ENCODE results near the gene DYTN.
"Not testable (repeated sequence)": the region's sequence is repeated elsewhere in the genome, so short reads cannot be mapped to it uniquely, and the experiment has no call there.

DYTN gene, protein sequence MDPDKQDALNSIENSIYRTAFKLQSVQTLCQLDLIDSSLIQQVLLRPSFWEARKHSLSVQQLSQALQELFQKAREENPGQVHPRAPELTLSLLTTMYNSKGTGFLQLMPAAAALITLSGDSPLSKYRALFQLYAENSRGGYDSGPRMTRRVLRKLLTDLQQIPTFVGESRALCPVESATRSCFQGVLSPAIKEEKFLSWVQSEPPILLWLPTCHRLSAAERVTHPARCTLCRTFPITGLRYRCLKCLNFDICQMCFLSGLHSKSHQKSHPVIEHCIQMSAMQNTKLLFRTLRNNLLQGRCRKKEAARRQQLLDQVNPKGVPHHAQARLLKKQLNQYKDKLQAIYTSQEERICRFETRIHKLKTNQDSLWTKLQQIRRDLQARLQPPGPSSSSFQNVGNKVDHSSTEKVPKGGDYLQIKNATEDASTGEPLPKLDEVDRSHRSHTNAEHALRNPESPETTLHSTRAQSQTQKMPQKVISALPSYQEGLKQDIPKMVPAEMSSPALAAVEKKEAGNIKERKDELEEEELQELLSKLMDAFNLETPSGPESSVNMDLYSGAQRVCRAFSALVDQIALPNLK

DNA sequence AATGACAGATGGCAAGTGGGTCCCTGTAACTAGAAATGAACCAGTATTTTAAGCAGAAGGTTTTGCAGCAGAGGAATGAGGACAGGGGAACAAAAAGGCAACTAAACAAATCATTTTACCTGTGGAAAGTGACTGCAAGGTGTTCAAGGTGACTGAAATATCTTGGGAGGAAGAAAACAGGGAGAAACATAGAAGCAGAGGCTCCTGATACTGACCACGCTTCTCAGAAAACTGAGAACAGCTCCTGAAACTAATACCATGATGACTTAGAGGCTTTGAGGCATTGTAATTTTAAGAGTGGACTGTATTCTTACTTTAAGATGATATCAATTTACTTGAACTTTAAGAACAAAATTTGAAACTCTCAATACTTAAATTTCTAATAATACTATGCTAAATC is at the start of gene DYTN:
TSS of gene DYTN (minus strand) at position 101 of the 400 bp plus-strand sequence. CDS start 117 bp downstream, outside the sequence.
- DNase-seq (ENCODE audit: low read depth in 2 of 2): no peak

DNA sequence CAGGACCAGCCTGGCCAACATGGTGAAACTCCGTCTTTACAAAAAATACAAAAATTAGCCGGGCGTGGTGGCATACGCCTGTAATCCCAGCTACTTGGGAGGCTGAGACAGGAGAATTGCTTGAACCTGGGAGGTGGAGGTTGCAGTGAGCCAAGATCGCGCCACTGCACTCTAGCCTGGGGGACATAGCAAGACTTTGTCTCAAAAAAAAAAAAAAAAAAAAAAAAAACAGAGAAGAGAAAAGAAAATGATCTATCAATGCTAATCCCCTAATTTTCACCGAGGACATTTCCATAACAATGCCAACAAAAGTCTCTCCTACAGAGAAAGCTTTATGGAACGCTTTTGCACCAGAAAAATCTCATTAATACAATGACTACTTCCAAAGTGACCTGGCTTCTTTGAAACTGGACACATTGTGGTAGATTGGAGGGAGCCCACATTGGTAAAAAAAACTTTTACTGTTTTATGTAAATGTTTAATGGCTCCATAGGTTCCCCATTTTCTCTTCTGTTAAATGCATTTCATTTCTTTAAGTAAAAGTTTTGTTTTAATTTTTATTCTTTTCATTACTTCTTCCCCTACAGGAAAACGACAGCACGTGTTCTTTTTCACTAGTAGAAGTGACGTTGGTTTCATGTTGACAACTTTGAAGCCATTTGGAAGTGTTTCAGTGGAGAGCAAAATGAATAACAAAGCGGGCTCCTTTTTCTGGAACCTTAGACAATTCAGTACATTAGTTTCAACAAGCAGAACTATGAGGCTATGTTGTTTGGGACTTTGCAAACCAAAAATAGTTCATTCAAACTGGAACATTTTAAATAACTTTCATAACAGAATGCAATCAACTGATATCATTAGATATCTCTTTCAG is 48.1 kb upstream of the DYTN start:
- DNase-seq (ENCODE audit: low read depth in 2 of 2): no peak

GRCh38 chr2:206765242-206766056 is 47.3 kb upstream of the DYTN start, which contains the start of the genes FASTKD2 and MDH1B:
TSS of gene FASTKD2 (plus strand) at chr2:206765606. CDS start at chr2:206766694, 1,088 bp downstream.
TSS of gene MDH1B (minus strand) at chr2:206765328. CDS start at chr2:206765271, 57 bp downstream.
- peak; percentile 83 to 85 for DNase-seq (ENCODE audit: low read depth in 2 of 2)

GRCh38 chr2:206764673-206765241 is 46.6 kb upstream of the DYTN start:
- no peak for DNase-seq (ENCODE audit: low read depth in 2 of 2)

- no peak for DNase-seq (ENCODE audit: low read depth in 2 of 2)
Observed at GRCh38 chr2:206756816-206757215, 38.6 kb upstream of the DYTN start.

DNA sequence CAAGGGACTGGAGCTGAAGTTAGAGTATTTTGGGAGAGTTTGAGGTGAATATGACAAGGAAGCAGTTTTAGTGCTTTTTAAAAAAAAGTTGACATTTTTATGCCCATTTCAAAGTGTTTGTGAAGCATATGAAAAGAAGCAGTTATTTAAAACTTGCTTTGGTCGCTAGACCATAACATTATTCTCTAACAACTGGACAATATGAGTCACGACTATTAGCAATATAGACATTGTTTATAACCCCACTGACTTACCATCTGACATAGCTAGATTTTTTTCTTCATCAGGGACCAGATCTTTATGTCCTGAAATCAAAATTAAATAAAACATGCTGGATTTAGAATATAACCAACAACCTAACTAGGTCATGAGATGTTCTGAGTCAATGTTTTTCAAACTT is 22.6 kb upstream of the DYTN start:
- DNase-seq (ENCODE audit: low read depth in 2 of 2): no peak

DNA sequence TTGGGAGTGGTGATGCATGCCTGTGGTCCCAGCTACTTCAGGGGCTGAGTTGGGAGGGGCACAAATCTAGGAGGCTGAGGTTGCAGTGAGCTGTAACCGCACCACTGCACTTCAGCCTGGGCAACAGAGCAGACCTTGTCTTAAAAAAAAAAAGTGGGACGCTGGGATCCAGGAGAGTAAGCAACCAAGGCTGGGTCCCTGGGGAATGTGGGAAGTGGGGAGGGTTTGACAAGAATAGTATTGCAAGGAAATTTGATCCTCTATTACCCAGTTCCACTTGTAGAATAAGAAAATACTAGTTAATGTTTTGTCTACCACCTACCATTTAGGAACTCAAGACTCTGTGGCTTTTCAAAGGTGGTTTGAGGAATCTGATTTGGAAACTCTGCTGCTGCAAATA is 21.1 kb upstream of the DYTN start:
- no peak for DNase-seq (ENCODE audit: low read depth in 2 of 2)

GRCh38 chr2:206736935-206737334 is 18.7 kb upstream of the DYTN start:
- no peak for DNase-seq (ENCODE audit: low read depth in 2 of 2)

GRCh38 chr2:206733341-206733740 is 15.1 kb upstream of the DYTN start:
- no peak for DNase-seq (ENCODE audit: low read depth in 2 of 2)

DNA sequence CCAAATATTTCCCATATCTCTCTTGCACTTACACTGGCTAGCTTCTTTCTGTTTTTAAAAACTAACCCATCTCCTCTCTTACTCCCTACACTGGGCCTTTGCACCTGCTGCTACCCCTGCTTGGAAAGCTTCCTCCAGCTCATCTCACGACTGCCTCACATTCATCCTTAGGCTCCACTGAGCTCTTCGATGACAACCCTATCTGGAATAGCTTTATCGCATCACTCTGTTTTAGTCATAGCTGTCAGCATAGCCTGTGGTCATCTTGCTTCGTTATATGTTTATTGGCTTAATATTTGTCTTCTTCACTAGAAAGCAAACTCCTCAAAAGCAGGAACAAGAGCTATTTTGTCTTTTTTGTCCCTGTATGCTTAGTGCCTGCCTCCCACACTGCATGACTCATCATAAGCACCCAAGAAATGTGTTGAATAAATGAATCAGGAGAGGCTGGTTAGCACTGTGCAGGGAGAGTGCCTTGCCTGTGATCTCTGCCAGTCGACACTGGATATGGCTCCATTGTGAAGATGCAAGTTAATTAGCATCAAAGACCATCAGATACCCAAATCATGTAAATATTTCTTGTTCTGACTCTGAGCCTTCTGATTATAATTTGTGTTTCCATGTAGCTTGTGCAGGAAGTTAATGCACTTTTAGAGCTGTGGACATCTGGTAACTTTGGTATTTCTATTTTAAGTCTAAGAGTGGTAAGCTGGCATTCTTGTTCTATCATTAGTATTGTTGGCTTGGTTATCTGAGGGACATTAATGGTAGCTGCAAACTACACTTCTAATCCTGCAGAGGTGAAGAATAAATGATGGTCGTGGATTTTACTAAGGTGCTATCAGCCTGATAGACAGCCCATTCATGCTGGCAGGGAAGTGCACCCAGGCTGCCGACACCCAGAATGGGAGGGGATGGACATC is 10.3 kb upstream of the DYTN start:
- DNase-seq (ENCODE audit: low read depth in 2 of 2): no peak

DNA sequence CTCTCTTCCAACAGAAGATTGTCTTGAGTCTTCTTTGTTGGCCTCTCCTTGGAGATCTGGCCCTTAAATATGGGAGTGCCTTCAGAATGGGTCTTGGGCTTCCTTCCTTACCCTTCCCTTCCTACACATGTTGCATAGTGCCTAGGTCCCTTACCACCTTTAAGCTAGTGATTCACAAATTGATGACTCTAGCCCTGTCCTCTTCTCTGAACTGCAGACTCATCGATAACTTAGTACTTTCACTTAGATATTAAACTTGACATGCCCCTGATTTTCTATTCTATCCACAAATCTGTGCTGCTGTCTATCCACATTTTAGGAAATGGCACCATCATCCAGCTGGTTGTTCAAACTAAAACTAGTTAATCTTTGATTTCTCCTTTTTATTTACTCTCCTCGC is 9.1 kb upstream of the DYTN start:
- DNase-seq (ENCODE audit: low read depth in 2 of 2): no peak

DNA sequence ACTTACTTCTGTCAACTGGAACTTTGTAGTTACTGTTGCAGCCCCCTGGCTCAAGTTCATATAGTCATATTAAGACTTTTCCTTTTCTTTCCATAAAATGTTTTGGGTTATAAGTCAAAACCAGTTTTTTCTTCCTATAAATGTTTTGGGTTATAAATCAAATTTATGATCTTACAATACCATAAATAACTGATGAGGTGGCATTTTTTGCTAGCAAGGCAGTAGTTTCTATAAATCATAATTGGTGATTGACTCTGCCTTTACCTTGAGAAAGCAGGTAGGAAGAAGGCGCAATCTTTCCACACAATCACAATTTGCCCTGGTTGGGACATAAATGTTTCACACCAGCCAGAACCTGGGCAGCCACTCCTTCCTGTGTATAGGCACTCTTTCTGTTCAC is 5.1 kb upstream of the DYTN start:
- no peak for DNase-seq (ENCODE audit: low read depth in 2 of 2)

DNA sequence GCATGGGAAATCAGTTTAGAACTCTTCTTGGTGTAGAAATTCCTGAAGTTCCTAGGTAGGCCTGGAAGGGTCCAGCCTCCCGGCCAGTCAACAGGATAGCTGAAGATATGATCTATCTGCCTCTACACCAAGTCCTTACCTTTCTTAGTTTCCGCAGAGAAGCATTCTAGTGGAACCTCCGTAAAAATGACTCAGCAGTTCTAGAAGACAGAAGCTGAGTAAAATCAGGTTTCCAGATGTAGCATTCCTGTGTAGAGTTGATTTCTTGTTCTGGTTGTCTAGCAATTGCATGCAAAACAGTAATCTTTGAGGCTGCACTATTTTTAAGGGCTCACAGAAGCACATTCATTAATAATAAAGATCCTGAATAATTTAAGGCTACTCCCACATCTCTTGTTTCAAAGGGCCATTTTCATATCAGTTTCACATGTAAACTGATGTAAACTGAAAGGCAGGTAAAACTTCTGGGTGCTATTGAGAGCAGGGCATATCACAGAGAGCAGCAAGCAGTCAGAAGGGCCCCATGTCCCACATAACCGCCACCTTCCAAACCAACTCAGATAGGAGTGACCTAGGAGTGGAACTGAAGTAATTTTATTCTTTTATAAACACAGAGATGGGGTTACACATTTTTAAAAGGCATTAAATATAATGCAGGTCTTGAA is 3.2 kb upstream of the DYTN start:
- DNase-seq (ENCODE audit: low read depth in 2 of 2): no peak

- no peak for DNase-seq (ENCODE audit: low read depth in 2 of 2)
Observed at GRCh38 chr2:206716623-206717022, 1.6 kb downstream of the DYTN start.

DNA sequence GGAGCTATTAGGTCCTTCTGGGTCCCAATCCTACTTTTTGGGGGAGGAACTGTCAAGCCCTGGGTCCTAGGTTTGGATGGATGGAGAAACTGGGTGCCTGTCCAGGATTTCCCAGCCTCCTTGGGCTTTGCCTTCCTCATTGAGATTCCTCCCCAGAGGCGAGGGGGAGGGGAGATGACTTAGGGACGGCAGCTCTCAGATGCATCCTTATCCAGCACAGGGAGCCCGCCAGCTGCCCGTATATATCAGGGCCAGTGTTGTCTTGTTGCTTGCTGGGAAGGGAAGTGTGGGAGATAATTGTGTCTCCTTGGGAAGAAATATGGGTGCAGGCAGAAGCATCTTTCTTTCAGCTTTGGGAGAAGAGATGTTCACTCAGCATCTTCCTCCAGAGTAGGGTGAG is 3.0 kb downstream of the DYTN start:
- not testable (repeated sequence) for DNase-seq (ENCODE audit: low read depth in 2 of 2)

DNA sequence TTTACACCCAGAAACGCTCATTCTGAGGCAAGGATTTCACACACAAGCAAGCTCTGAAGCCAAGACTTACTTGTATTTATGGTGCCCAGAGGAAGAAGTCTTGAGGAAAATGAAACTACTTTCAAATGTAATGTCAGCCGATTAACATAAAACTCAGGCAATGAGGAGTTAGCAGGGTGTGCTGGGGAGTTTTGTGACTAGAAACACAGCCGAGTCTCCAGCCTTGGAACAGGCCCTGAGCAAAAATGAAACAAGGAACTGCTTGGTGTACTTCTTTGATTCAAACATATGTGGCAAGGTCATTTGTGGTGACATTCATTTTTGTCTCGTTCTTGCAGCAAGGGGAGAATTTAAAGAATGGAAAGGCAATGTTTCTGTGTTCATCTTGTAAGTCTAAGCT is 4.5 kb downstream of the DYTN start:
- no peak for DNase-seq (ENCODE audit: low read depth in 2 of 2)

DNA sequence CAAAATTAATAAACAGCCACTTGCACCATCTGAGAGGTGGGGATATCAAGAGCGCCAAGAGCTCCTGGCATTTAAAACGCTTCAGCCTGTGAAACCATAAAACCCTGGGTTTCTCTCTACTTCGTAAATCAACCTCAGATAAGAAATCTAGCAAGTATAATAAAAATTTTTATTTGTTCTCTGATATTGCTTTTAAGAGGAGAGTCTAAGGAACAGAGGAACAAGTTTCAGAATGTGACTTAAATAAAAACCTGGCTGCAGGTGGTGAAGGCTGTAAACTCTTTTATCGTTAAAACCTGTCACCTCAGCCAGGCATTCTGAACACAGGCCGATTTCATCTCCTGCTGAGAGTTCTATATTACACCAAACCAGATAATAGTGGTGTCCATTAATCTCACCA is 9.9 kb downstream of the DYTN start:
- no peak for DNase-seq (ENCODE audit: low read depth in 2 of 2)

GRCh38 chr2:206707164-206707701 is 11.0 kb downstream of the DYTN start:
- no peak for DNase-seq (ENCODE audit: low read depth in 2 of 2)

GRCh38 chr2:206701952-206702605 is 16.1 kb downstream of the DYTN start:
- no peak for DNase-seq (ENCODE audit: low read depth in 2 of 2)

Data from fibroblast of skin of left biceps (primary cell).